ENCODE results near the gene CTDNEP1.

The CTDNEP1 gene

GRCh38 chr17:7204828-7205461 lies 46.6 kb downstream of the CTDNEP1 start:
- peak overlapping the region; percentile 41 for H3K9ac ChIP-seq (ENCODE audit: low read length)
- peaks cover 10% of the 10 kb centered on the region for H3K4me1 ChIP-seq (ENCODE audit: low read length)
- H3K27ac ChIP-seq (ENCODE audit: low read length) = peak overlapping the region; percentile 35
- H3K27me3 ChIP-seq (ENCODE audit: low read depth, low read length) = no peaks in the 10 kb centered on the region
- no peaks in the 10 kb centered on the region for H3K79me2 ChIP-seq (ENCODE audit: low read length)
- no peaks in the 10 kb centered on the region for H3K9me3 ChIP-seq (ENCODE audit: insufficient read depth, low read length)
- no peaks in the 10 kb centered on the region for H4K20me1 ChIP-seq (ENCODE audit: insufficient read depth, low read length)
- H3K36me3 ChIP-seq (replicated peaks; ENCODE audit: low read depth, low read length) = no peaks in the 10 kb centered on the region
- peak overlapping the region; percentile 90 for H3K4me2 ChIP-seq (ENCODE audit: low read length)
- no peak for TF ChIP-seq EZH2phosphoT487 (IDR thresholded peaks at IDR 0.05; ENCODE audit: low read depth)
- H3K4me3 ChIP-seq (ENCODE audit: low read length) = peak overlapping the region; percentile 76
- H2AFZ ChIP-seq (ENCODE audit: low read depth, low read length) = peak overlapping the region; percentile 83

DNA sequence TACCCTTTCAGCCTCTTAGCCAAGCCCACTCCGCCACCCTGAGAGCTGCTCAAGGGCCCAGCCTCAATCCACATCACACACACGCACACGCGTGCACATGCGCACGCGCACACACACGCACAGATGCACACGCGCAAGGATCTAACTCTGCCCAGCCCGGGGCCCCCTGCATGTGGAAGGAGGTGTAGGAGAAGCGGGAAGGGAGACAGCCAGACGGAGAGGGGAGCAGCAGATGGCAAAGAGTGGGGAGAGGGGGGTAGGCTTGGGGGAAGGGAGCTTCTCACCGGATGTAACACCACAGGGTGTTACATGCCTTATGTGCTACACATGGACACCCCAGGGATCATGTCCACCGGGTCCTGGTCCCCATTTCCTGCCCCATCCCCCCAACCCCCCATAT lies 47.2 kb downstream of the CTDNEP1 start:
- Histone ChIP-seq H3K79me2 (ENCODE audit: low read length) (no peaks in the 10 kb centered on the region), H3K9ac (ENCODE audit: low read length) (peak overlapping the region; percentile 41; the same call in 1 of the 2 replicates), H3K4me3 (ENCODE audit: low read length) (peak overlapping the region; percentile 76), H3K4me2 (ENCODE audit: low read length) (peak overlapping the region; percentile 90), H3K4me1 (ENCODE audit: low read length) (peaks cover 10% of the 10 kb centered on the region), H4K20me1 (ENCODE audit: insufficient read depth, low read length) (no peaks in the 10 kb centered on the region), H2AFZ (ENCODE audit: low read depth, low read length) (0 out of 2 replicates have a peak overlapping the region, but pooled peaks have one; percentile 83), H3K27me3 (ENCODE audit: low read depth, low read length) (no peaks in the 10 kb centered on the region), H3K36me3 (replicated peaks; ENCODE audit: low read depth, low read length) (no peaks in the 10 kb centered on the region), H3K27ac (ENCODE audit: low read length) (no peak overlapping the region), H3K9me3 (ENCODE audit: insufficient read depth, low read length) (no peaks in the 10 kb centered on the region)
- no peak for TF ChIP-seq EZH2phosphoT487 (IDR thresholded peaks at IDR 0.05; ENCODE audit: low read depth)
- TF ChIP-seq, protein P1, sequence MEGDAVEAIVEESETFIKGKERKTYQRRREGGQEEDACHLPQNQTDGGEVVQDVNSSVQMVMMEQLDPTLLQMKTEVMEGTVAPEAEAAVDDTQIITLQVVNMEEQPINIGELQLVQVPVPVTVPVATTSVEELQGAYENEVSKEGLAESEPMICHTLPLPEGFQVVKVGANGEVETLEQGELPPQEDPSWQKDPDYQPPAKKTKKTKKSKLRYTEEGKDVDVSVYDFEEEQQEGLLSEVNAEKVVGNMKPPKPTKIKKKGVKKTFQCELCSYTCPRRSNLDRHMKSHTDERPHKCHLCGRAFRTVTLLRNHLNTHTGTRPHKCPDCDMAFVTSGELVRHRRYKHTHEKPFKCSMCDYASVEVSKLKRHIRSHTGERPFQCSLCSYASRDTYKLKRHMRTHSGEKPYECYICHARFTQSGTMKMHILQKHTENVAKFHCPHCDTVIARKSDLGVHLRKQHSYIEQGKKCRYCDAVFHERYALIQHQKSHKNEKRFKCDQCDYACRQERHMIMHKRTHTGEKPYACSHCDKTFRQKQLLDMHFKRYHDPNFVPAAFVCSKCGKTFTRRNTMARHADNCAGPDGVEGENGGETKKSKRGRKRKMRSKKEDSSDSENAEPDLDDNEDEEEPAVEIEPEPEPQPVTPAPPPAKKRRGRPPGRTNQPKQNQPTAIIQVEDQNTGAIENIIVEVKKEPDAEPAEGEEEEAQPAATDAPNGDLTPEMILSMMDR (IDR thresholded peaks at IDR 0.05; ENCODE audit: low read depth, low read length) = no peak

- Histone ChIP-seq H3K4me3 (ENCODE audit: low read length) (no peak overlapping the region), H3K27me3 (ENCODE audit: low read depth, low read length) (no peaks in the 10 kb centered on the region), H3K27ac (ENCODE audit: low read length) (no peak overlapping the region), H4K20me1 (ENCODE audit: insufficient read depth, low read length) (no peaks in the 10 kb centered on the region), H3K4me1 (ENCODE audit: low read length) (peaks cover 10% of the 10 kb centered on the region), H3K4me2 (ENCODE audit: low read length) (no peak overlapping the region), H3K36me3 (replicated peaks; ENCODE audit: low read depth, low read length) (no peaks in the 10 kb centered on the region), H3K9ac (ENCODE audit: low read length) (no peak overlapping the region), H2AFZ (ENCODE audit: low read depth, low read length) (no peak overlapping the region), H3K9me3 (ENCODE audit: insufficient read depth, low read length) (no peaks in the 10 kb centered on the region), H3K79me2 (ENCODE audit: low read length) (no peaks in the 10 kb centered on the region)
- TF ChIP-seq EZH2phosphoT487 (IDR thresholded peaks at IDR 0.05; ENCODE audit: low read depth) = no peak
- TF ChIP-seq, protein P1 (IDR thresholded peaks at IDR 0.05; ENCODE audit: low read depth, low read length) = no peak
These were observed 48.1 kb downstream of the CTDNEP1 start for GRCh38 chr17:7203391-7203790.

- Histone ChIP-seq H3K9me3 (ENCODE audit: insufficient read depth, low read length) (no peaks in the 10 kb centered on the region), H3K27ac (ENCODE audit: low read length) (no peak overlapping the region), H3K27me3 (ENCODE audit: low read depth, low read length) (no peaks in the 10 kb centered on the region), H3K4me1 (ENCODE audit: low read length) (no peaks in the 10 kb centered on the region), H3K36me3 (replicated peaks; ENCODE audit: low read depth, low read length) (no peaks in the 10 kb centered on the region), H3K9ac (ENCODE audit: low read length) (no peak overlapping the region), H3K79me2 (ENCODE audit: low read length) (no peaks in the 10 kb centered on the region), H3K4me2 (ENCODE audit: low read length) (no peak overlapping the region), H4K20me1 (ENCODE audit: insufficient read depth, low read length) (no peaks in the 10 kb centered on the region), H3K4me3 (ENCODE audit: low read length) (no peak overlapping the region), H2AFZ (ENCODE audit: low read depth, low read length) (no peak overlapping the region)
- TF ChIP-seq, protein P1 (IDR thresholded peaks at IDR 0.05; ENCODE audit: low read depth, low read length) = no peak
- no peak for TF ChIP-seq EZH2phosphoT487 (IDR thresholded peaks at IDR 0.05; ENCODE audit: low read depth)
These were observed 54.7 kb downstream of the CTDNEP1 start for GRCh38 chr17:7196651-7197401.

All from OCI-LY3 (cell line).